ENCODE results near the gene RGR. TPM values are rescaled to one million over a fixed set of nuclear protein-coding genes. Genes with fewer than 3 reads are reported as not detected.

The RGR gene
- total RNA-seq, 1 donor from 2014 or later: 1.9 TPM

- Histone ChIP-seq H3K9me3 (ENCODE audit: low read depth) (no peaks in the 10 kb centered on the region), H3K36me3 (no peaks in the 10 kb centered on the region), H3K4me3 (no peak overlapping the region), H3K4me1 (peaks cover 4% of the 10 kb centered on the region), H3K79me2 (ENCODE audit: low read depth) (no peaks in the 10 kb centered on the region), H3K27me3 (peaks cover 10% of the 10 kb centered on the region), H3K27ac (no peak overlapping the region), H3K4me2 (no peak overlapping the region), H2AFZ (replicated peaks) (no peak overlapping the region), H4K20me1 (ENCODE audit: low read depth) (no peaks in the 10 kb centered on the region), H3K9ac (no peak overlapping the region), H3F3A (ENCODE audit: low read depth) (no peaks in the 10 kb centered on the region)
- DNase-seq (ENCODE audit: low spot score): no peak
- H3K27ac Mint-ChIP-seq: no peak overlapping the region
- H3K9me3 Mint-ChIP-seq: peaks cover 6% of the 10 kb centered on the region
- H3K27me3 Mint-ChIP-seq (ENCODE audit: insufficient read depth, low read depth): peaks cover 14% of the 10 kb centered on the region
- peaks cover 2% of the 10 kb centered on the region for H3K4me1 Mint-ChIP-seq
- TF ChIP-seq CTCF (IDR thresholded peaks at IDR 0.05) (no peak), EZH2 (IDR thresholded peaks at IDR 0.05) (no peak), EZH2phosphoT487 (IDR thresholded peaks at IDR 0.05) (no peak)
- no peaks in the 10 kb centered on the region for H3K36me3 Mint-ChIP-seq
- no peak overlapping the region for H3K4me3 Mint-ChIP-seq
Measured at GRCh38 chr10:84254552-84255478, 10.0 kb downstream of the RGR start.

- Histone ChIP-seq H3K79me2 (ENCODE audit: low read depth) (no peaks in the 10 kb centered on the region), H3F3A (ENCODE audit: low read depth) (no peaks in the 10 kb centered on the region), H3K27me3 (peaks cover 10% of the 10 kb centered on the region), H3K4me2 (no peak overlapping the region), H2AFZ (replicated peaks) (no peak overlapping the region), H3K9me3 (ENCODE audit: low read depth) (no peaks in the 10 kb centered on the region), H3K27ac (no peak overlapping the region), H3K4me1 (peaks cover 4% of the 10 kb centered on the region), H4K20me1 (ENCODE audit: low read depth) (no peaks in the 10 kb centered on the region), H3K36me3 (no peaks in the 10 kb centered on the region), H3K9ac (no peak overlapping the region), H3K4me3 (no peak overlapping the region)
- peak; percentile 86 for DNase-seq (ENCODE audit: low spot score)
- H3K27ac Mint-ChIP-seq: no peak overlapping the region
- H3K36me3 Mint-ChIP-seq: no peaks in the 10 kb centered on the region
- peaks cover 7% of the 10 kb centered on the region for H3K27me3 Mint-ChIP-seq (ENCODE audit: insufficient read depth, low read depth)
- peak; percentile 84 for TF ChIP-seq CTCF (IDR thresholded peaks at IDR 0.05)
- no peak for TF ChIP-seq EZH2 (IDR thresholded peaks at IDR 0.05)
- peaks cover 6% of the 10 kb centered on the region for H3K9me3 Mint-ChIP-seq
- no peak overlapping the region for H3K4me3 Mint-ChIP-seq
- H3K4me1 Mint-ChIP-seq: peaks cover 2% of the 10 kb centered on the region
Measured at GRCh38 chr10:84256510-84257342, 11.9 kb downstream of the RGR start.

GRCh38 chr10:84257343-84258020, 12.6 kb downstream of the RGR start:
- H3K27me3 ChIP-seq: peaks cover 10% of the 10 kb centered on the region
- no peaks in the 10 kb centered on the region for H3K36me3 ChIP-seq
- H2AFZ ChIP-seq (replicated peaks): no peak overlapping the region
- peaks cover 4% of the 10 kb centered on the region for H3K4me1 ChIP-seq
- H3K9ac ChIP-seq: no peak overlapping the region
- Mint-ChIP-seq H3K9me3 (peaks cover 6% of the 10 kb centered on the region), H3K27me3 (ENCODE audit: insufficient read depth, low read depth) (peaks cover 6% of the 10 kb centered on the region), H3K4me3 (no peak overlapping the region), H3K36me3 (no peaks in the 10 kb centered on the region), H3K4me1 (peaks cover 2% of the 10 kb centered on the region), H3K27ac (no peak overlapping the region)
- no peak for TF ChIP-seq EZH2 (IDR thresholded peaks at IDR 0.05)
- TF ChIP-seq CTCF (IDR thresholded peaks at IDR 0.05): no peak
- no peak for TF ChIP-seq EZH2phosphoT487 (IDR thresholded peaks at IDR 0.05)
- H3K27ac ChIP-seq: no peak overlapping the region
- no peaks in the 10 kb centered on the region for H4K20me1 ChIP-seq (ENCODE audit: low read depth)
- DNase-seq (ENCODE audit: low spot score): no peak
- H3K9me3 ChIP-seq (ENCODE audit: low read depth): no peaks in the 10 kb centered on the region
- H3K4me3 ChIP-seq: no peak overlapping the region
- H3K79me2 ChIP-seq (ENCODE audit: low read depth): no peaks in the 10 kb centered on the region
- no peaks in the 10 kb centered on the region for H3F3A ChIP-seq (ENCODE audit: low read depth)
- H3K4me2 ChIP-seq: no peak overlapping the region
